Tibial artery (tissue), 4 donors: ENCODE measurements around the gene PAQR9.

Source experiments
- DNase-seq, 2 donors: peaks; one replicate each; pipeline ENCODE4 v3.0.0-alpha.2; 2019
- H3K27ac ChIP-seq, 2 donors: fragments of 200-600 bp; sonication (generic) in 1 of 2; 1 replicate in 1 of 2; 2 replicates in 1 of 2; pipeline ENCODE4 v1.5.1; 2018 to 2019; ENCODE audit warnings: mild to moderate bottlenecking in 1 of 2
- H3K27me3 ChIP-seq, 2 donors: fragments of 200-600 bp; sonication (generic) in 1 of 2; one replicate each; pipeline versions ENCODE4 v1.5.1 to v1.6.0; 2016 to 2019
- H3K36me3 ChIP-seq, 3 donors: fragments of 200-600 bp; sonication (generic) in 2 of 3; one replicate each; pipeline ENCODE4 v1.5.1; 2016 to 2019; ENCODE audit warnings: mild to moderate bottlenecking in 2 of 3
- H3K4me1 ChIP-seq, 4 donors: fragments of 200-600 bp; sonication (generic) in 2 of 4; 1 replicate in 3 of 4; 2 replicates in 1 of 4; pipeline ENCODE4 v1.5.1; 2016 to 2019
- H3K4me3 ChIP-seq, 2 donors: fragments of 200-600 bp; sonication (generic) in 1 of 2; 1 replicate in 1 of 2; 2 replicates in 1 of 2; pipeline ENCODE4 v1.5.1; 2018 to 2019; ENCODE audit warnings: mild to moderate bottlenecking in 2 of 2
- H3K9me3 ChIP-seq, 3 donors: fragments of 200-600 bp; sonication (generic) in 1 of 3; one replicate each; pipeline ENCODE4 v1.5.1; 2016 to 2019
- intact Hi-C: fragments of 100-400 bp; cut with DNase I; formaldehyde crosslinking; loops from one replicate; pipeline ENCODE4 v1.15.0; 2023; ENCODE audit warnings: low total_unique reads
- TF ChIP-seq, protein P1 (sequence below), 2 experiments: fragments of 200-600 bp in 1 of 2; fragments of 450-650 bp in 1 of 2; IDR thresholded peaks; one replicate each; pipeline ENCODE4 v1.5.1; 2017 to 2019; ENCODE audit warnings: antibody characterized with exemption in 2 of 2, mild to moderate bottlenecking in 1 of 2, moderate library complexity in 1 of 2

PAQR9 gene

GRCh38 chr3:142929109-142929508 is 34.4 kb downstream of the PAQR9 start:
- DNase-seq, result no peak
- intact Hi-C loops, result no loop called here

DNA sequence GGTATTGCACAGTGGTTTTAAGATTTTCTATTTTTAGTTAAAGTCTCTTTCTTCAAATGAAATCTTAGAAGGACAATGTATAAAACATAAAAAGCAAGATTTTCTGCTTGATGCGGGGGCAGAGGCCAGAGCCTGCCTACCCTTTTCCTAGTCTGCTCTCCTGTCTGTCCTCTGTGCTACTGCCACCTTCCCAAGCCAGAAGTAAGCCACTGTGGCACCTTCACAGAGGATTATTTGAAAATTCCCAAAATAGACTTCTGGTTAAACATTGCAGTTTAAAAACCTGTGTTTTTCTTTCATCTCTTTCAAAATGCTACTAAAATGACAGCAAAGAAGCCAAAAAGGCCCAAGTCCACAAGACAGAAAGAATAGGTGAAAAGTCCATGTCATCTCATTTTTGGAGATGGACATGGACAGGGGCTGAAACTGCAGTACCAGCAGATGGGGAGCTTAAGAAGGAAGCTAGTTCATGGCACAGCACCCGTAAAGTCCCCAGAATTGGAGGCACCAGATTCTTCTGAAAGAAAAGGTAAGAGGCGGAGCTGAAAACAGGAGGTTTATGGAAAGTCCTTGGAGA is 37.0 kb downstream of the PAQR9 start:
- H3K27me3 ChIP-seq, result no peaks in the 10 kb centered on the region
- no peak overlapping the region for H3K27ac ChIP-seq
- no peak for DNase-seq
- no peaks in the 10 kb centered on the region for H3K4me1 ChIP-seq
- H3K36me3 ChIP-seq, result no peaks in the 10 kb centered on the region
- TF ChIP-seq, protein P1, sequence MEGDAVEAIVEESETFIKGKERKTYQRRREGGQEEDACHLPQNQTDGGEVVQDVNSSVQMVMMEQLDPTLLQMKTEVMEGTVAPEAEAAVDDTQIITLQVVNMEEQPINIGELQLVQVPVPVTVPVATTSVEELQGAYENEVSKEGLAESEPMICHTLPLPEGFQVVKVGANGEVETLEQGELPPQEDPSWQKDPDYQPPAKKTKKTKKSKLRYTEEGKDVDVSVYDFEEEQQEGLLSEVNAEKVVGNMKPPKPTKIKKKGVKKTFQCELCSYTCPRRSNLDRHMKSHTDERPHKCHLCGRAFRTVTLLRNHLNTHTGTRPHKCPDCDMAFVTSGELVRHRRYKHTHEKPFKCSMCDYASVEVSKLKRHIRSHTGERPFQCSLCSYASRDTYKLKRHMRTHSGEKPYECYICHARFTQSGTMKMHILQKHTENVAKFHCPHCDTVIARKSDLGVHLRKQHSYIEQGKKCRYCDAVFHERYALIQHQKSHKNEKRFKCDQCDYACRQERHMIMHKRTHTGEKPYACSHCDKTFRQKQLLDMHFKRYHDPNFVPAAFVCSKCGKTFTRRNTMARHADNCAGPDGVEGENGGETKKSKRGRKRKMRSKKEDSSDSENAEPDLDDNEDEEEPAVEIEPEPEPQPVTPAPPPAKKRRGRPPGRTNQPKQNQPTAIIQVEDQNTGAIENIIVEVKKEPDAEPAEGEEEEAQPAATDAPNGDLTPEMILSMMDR (IDR thresholded peaks at IDR 0.05), result no peak
- no peaks in the 10 kb centered on the region for H3K9me3 ChIP-seq
- intact Hi-C loops, result no loop called here
- no peak overlapping the region for H3K4me3 ChIP-seq

More at GRCh38 chr3:142929109-142929508, 34.4 kb downstream of the PAQR9 start:
- Histone ChIP-seq H3K36me3 (no peaks in the 10 kb centered on the region), H3K4me1 (no peaks in the 10 kb centered on the region), H3K27ac (no peak overlapping the region), H3K4me3 (no peak overlapping the region), H3K9me3 (no peaks in the 10 kb centered on the region), H3K27me3 (no peaks in the 10 kb centered on the region)
- TF ChIP-seq, protein P1 (IDR thresholded peaks at IDR 0.05), result no peak

GRCh38 chr3:142925140-142925539 is 38.3 kb downstream of the PAQR9 start:
- Histone ChIP-seq H3K4me3 (no peak overlapping the region), H3K9me3 (no peaks in the 10 kb centered on the region), H3K4me1 (no peaks in the 10 kb centered on the region), H3K36me3 (no peaks in the 10 kb centered on the region), H3K27ac (no peak overlapping the region), H3K27me3 (no peaks in the 10 kb centered on the region)
- intact Hi-C loops, result no loop called here
- DNase-seq, result no peak
- TF ChIP-seq, protein P1 (IDR thresholded peaks at IDR 0.05), result no peak

DNA sequence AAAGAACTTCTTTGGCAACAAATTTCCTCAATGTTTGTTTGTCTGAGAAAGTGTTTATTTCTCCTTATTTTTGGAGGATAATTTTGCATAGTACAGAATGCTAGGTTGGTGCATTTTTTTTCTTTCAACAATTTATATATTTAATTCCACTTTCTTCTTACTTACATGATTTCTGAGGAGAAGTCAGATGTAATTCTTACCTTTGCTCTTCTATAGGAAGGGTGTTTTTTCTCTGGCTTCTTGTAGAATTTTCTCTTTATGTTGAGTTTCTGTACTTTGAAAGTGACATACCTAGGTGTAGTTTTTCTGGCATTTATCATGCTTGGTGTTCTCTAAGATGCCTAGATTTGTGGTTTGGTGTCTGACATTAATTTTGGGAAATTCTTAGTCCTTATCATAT is 39.8 kb downstream of the PAQR9 start:
- H3K36me3 ChIP-seq, result no peaks in the 10 kb centered on the region
- no peak overlapping the region for H3K4me3 ChIP-seq
- H3K4me1 ChIP-seq, result no peaks in the 10 kb centered on the region
- H3K27me3 ChIP-seq, result no peaks in the 10 kb centered on the region
- intact Hi-C loops, result no loop called here
- DNase-seq, result no peak
- no peak overlapping the region for H3K27ac ChIP-seq
- no peaks in the 10 kb centered on the region for H3K9me3 ChIP-seq
- TF ChIP-seq, protein P1 (IDR thresholded peaks at IDR 0.05), result no peak

- H3K4me3 ChIP-seq, result no peak overlapping the region
- peaks cover 0 to 19% (median 0%) of the 10 kb centered on the region in 4 donors for H3K4me1 ChIP-seq
- no peaks in the 10 kb centered on the region for H3K27me3 ChIP-seq
- H3K36me3 ChIP-seq, result no peaks in the 10 kb centered on the region
- TF ChIP-seq, protein P1 (IDR thresholded peaks at IDR 0.05), result no peak
- intact Hi-C loops, result no loop called here
- DNase-seq, result no peak
- H3K27ac ChIP-seq, result no peak overlapping the region
- H3K9me3 ChIP-seq, result no peaks in the 10 kb centered on the region
Observed at GRCh38 chr3:142916605-142917004, 46.9 kb downstream of the PAQR9 start.

DNA sequence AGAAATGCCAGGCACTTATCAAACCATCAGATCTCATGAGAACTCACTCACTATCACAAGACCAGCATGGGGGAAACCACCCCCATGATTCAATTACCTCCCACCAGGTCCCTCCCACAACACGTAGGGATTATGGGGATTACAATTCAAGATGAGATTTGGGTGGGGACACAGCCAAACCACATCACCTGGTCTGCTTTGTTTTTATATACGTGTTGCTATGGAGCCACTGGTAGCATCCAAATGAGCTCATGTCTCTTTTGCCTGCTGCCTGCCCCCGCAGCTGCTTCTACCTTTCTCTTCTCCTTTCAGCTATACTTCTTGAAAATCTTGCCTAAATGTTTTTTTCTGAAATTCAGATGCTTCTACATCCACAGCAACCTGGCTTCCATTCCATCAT is 47.8 kb downstream of the PAQR9 start:
- no peak for DNase-seq
- Histone ChIP-seq H3K27me3 (no peaks in the 10 kb centered on the region), H3K4me3 (no peak overlapping the region), H3K4me1 (peaks cover 0 to 19% (median 0%) of the 10 kb centered on the region in 4 donors), H3K36me3 (no peaks in the 10 kb centered on the region), H3K9me3 (no peaks in the 10 kb centered on the region), H3K27ac (no peak overlapping the region)
- TF ChIP-seq, protein P1 (IDR thresholded peaks at IDR 0.05), result no peak
- intact Hi-C loops, result no loop called here
